GM18861 (cell line): ENCODE data around the gene HSPA1L.

Source experiments
- ATAC-seq: cut with Tn5 transposase; IDR thresholded peaks from one replicate; pipeline ENCODE4 v1.9.1; 2021; ENCODE audit not compliant: unreplicated experiment

Gene HSPA1L

DNA sequence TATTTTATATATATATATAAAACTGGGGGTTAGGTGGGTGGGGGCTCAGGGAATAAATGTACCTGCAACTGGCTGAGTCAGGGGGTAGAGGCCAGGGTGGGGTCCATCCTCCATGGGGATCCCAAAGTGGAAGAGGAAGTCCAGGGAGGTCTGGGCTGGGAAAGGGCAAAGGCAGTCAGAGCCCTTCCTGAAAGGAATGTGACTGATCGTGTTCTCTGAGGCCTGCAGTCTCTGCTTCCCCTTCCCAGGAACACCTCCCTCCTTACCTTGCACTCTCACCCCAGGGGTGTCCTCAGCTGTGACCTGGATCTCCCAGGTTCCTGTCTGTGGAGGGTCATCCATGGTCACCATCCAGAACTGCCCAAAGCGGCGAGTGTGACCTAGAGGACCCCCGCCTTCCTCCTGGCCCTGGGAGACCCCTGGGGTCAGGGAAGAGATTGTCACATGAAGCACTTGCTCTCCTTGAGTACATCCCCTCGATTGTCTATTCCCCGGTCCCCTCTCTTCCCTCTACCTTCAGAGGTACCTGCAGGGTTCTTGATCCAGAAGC, 47.9 kb downstream of the HSPA1L start:
- no peak for ATAC-seq

DNA sequence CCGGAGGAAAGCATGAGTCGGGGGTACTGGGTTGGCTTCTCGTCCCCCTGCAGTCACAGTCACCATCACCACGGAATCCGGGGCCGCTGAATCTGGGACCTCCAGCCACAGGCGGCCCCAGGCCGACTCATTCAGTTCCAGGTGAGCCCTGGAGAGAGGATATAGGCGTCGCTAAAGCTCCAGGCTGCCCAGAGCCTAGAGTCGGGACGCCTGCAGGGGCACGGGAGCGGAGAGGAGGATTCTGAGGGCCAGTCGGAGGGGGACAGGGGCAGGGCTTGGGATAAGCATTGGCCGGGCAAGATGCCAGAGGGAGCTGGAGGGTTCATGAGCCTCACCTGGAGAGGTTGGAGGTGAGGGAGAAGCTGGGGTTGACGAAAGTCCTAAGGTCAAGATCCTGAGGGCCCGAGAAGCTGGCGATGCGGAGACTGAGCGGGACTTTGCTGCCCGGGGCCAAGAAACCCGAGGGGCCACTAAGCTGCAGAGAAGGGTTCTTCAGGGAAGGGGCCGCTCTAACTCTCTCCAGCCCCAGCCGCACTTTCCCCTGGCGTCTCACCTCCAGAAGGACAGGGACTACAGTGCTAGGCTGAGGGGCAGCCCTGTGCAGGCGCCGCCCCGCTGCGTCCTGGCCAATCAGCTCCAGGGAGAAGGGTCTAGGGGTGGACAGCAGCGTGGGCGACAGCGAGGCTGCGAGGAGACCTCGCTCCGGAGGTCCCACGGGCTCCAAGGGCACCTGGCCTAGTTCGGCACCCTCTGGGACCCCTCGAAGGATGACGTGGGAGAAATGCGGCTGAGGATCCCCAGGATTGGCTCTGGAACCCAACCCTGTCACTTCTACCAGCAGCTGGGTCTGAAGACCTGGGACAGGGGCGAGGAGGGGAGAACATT, 48.9 kb downstream of the HSPA1L start:
- ATAC-seq: no peak

GRCh38 chr6:31765559-31765909, 49.5 kb downstream of the HSPA1L start:
- ATAC-seq: no peak

DNA sequence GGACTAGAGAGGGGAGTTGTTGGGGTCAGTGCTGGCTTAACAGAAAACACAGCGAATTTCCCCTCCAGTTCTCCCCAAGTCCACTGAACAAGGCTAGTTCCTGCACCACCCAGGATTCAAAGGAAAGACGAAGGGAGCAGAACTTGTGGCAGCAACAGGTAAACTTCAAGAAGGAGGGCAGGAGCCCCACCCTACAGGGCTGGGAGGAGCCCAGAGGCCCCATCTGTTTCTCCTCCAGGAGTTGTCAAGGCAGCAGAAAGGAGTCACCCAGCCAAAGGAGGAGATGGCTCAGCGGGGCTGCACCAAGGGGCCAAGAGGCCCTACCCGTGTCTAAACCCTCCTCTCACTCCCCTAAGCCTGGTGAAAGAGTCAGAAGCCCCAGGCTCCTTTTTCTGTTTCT, 50.9 kb downstream of the HSPA1L start:
- no peak for ATAC-seq

DNA sequence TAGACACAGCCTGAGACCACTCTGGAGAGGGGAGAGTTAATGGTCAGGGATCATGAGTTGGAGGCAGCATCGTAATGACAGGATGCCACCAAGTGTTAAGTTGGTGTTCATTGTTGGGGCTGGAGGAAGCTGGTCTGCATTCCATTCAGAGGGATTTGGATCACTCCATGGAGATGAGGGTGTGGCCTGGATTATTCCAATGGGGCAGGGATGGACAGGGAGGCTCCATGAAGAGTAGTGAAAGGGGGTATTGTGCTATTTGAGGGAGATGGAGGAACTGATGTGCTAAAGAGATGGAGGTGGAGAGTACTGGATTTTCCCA, 51.5 kb downstream of the HSPA1L start:
- ATAC-seq: no peak

GRCh38 chr6:31762878-31763618, 52.0 kb downstream of the HSPA1L start:
- ATAC-seq: no peak

- no peak for ATAC-seq
Observed at GRCh38 chr6:31762356-31762755, 52.7 kb downstream of the HSPA1L start, which contains the start of gene SAPCD1. SAPCD1 (plus strand) TSS chr6:31762656; CDS start chr6:31763055, 399 bp downstream.

- no peak for ATAC-seq
Observed at GRCh38 chr6:31761343-31761742, 53.7 kb downstream of the HSPA1L start.

DNA sequence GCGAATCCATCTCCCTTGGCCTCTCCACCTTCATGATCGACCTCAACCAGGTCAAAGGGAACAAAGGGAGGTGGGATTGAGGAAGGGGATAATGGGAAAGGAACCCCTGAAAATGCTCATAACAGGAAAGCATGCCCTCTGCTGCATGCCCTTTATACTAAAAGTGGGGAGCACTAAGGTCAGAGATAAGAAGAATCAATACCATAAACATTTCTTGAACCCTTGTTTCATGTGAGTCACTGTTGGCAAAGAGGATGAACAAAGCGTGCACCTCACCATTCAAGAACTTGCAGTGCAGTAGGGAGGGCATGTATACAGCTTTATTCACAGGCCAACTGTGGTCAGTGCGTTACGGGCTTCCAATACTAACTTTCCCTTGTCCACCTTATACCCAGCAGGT, 54.3 kb downstream of the HSPA1L start:
- ATAC-seq: no peak
